ENCODE data around the gene LRTM1. TPM values are rescaled to one million over a fixed set of nuclear protein-coding genes. Genes with fewer than 3 reads are reported as not detected.

The LRTM1 gene
- total RNA-seq, 2 donors from 2014 or later, result not detected

DNA sequence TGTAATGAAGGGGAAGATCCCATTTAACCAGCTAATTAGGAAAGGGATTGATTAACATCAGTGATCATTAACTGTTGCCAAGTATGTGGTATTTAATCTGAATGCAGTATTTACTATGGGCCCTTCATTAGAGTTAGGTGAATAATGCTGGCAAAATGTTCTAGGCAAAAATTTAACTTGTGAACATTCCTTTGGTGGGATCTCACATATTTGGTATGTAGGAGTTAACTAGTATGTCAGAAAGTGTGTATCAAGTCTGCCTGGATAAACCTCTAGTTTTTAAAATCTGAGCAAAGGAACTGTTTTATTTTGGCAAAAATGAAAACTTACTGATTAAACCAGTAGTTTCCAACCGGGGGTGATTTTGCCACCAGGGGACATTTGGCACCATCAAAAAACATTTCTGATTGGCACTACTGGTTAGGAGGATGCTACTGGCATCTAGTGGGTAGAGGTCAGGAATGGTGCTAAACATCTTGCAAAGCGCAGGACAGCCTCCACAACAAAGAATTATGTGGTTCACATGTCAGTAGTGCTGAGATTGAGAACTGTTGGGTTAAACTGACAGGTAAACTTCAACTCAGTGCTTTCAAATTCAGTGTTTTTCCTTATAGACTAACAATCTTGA lies 22.5 kb downstream of the LRTM1 start:
- no peaks in the 10 kb centered on the region for H3K36me3 ChIP-seq (replicated peaks in 1 of 2; ENCODE audit: insufficient read depth in 1 of 2, low read depth in 2 of 2)
- no peak for DNase-seq
- no peaks in the 10 kb centered on the region for H3K27me3 ChIP-seq
- peak; percentile 30 for ATAC-seq
- H3K4me1 ChIP-seq, result no peaks in the 10 kb centered on the region
- H3K9me3 ChIP-seq, result no peaks in the 10 kb centered on the region
- TF ChIP-seq, protein P1, sequence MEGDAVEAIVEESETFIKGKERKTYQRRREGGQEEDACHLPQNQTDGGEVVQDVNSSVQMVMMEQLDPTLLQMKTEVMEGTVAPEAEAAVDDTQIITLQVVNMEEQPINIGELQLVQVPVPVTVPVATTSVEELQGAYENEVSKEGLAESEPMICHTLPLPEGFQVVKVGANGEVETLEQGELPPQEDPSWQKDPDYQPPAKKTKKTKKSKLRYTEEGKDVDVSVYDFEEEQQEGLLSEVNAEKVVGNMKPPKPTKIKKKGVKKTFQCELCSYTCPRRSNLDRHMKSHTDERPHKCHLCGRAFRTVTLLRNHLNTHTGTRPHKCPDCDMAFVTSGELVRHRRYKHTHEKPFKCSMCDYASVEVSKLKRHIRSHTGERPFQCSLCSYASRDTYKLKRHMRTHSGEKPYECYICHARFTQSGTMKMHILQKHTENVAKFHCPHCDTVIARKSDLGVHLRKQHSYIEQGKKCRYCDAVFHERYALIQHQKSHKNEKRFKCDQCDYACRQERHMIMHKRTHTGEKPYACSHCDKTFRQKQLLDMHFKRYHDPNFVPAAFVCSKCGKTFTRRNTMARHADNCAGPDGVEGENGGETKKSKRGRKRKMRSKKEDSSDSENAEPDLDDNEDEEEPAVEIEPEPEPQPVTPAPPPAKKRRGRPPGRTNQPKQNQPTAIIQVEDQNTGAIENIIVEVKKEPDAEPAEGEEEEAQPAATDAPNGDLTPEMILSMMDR (IDR thresholded peaks at IDR 0.05), result no peak
- no peak overlapping the region for H3K27ac ChIP-seq
- WGBS, 2 donors, result 33 to 46% methylated on average over 2 of the region's 2 CpGs
- H3K4me3 ChIP-seq, result no peak overlapping the region
- intact Hi-C loops (cut with DNase I), result no loop called here

DNA sequence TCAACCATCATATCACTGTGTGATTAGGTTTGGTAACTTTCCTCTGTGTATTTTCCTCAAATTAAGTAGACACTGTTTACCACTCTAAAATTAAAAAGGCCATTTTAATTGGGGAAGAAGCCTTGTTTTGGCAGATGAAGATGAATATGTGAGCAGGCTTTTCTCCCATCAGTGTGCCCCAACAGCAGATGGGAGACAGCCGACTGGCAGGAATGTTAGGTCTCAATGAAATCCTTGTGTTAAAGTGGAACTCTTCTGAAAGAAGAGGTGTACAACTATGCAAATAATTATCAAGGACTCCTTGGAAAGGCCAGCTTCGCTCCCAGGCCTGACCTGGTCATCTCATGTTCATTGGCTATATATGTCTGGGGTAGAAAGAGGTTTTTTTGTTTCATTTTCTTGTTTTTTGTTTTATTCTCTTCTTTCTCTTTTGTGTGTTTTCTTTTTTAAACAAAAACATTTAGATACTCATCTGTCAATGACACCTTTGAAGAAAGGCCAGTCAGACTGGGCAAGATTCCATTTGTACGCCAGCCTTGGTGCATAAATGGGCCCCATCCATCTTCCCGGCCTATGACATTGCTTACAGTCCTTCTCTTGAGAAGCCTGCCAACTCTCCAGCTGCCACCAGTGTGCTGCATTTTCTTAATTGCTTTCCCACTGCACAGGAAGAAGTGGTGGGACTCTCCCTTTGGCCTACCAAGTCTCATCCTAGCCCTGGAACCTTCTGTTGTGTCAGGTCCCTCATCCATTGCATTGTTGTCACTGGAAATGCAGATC lies 25.8 kb downstream of the LRTM1 start:
- Histone ChIP-seq H3K4me1 (no peaks in the 10 kb centered on the region), H3K27me3 (no peaks in the 10 kb centered on the region), H3K9me3 (no peaks in the 10 kb centered on the region), H3K36me3 (replicated peaks in 1 of 2; ENCODE audit: insufficient read depth in 1 of 2, low read depth in 2 of 2) (no peaks in the 10 kb centered on the region), H3K27ac (no peak overlapping the region), H3K4me3 (no peak overlapping the region)
- ATAC-seq (no peak), DNase-seq (no peak)
- WGBS, 2 donors, result 67 to 80% methylated on average over 4 of the region's 4 CpGs
- intact Hi-C loops (cut with DNase I), result no loop called here
- TF ChIP-seq, protein P1 (IDR thresholded peaks at IDR 0.05), result no peak
- no peak for TF ChIP-seq POLR2A (IDR thresholded peaks at IDR 0.05)

DNA sequence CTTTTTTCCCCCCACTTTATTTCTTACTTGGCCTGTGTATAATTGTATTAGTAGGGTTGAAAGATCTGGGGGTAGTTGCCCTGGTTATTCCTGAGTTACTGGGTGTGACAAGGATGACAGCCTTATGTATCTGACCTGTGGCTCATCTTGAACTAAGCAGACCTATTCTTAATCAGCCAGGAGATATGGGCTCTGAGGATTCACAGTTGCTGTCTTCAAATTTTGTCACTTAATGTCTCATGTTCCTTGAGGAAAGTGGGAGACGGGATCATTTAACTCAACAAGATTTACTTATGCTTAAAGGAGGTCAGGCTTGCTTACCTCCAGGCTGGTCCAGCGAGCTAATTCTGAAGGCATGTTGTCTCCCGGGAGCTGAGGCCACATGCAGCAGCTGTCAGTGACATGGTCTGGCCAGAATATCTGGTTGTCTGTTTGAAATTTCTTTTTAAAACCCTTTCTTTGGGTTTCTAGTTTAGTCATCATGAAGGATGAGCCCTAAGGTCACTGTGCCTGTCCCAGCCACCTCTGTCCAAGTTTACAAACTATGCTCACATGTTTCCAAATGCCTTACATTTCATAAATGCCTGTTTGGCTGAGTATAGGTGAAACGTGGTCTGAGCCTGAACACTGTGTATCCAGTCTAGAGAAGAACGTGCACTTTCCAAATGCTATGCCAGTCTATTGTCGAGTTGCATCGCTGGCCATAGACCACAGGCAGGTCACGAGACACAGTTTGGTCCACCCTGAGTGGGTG lies 26.8 kb downstream of the LRTM1 start:
- TF ChIP-seq, protein P1 (IDR thresholded peaks at IDR 0.05), result no peak
- TF ChIP-seq POLR2A (IDR thresholded peaks at IDR 0.05), result no peak
- 68 to 69% methylated on average over 8 of the region's 8 CpGs for WGBS, 2 donors
- DNase-seq (no peak), ATAC-seq (no peak)
- Histone ChIP-seq H3K27me3 (no peaks in the 10 kb centered on the region), H3K9me3 (no peaks in the 10 kb centered on the region), H3K27ac (no peak overlapping the region), H3K4me3 (no peak overlapping the region), H3K36me3 (replicated peaks in 1 of 2; ENCODE audit: insufficient read depth in 1 of 2, low read depth in 2 of 2) (no peaks in the 10 kb centered on the region), H3K4me1 (no peaks in the 10 kb centered on the region)
- intact Hi-C loops (cut with DNase I), result no loop called here

DNA sequence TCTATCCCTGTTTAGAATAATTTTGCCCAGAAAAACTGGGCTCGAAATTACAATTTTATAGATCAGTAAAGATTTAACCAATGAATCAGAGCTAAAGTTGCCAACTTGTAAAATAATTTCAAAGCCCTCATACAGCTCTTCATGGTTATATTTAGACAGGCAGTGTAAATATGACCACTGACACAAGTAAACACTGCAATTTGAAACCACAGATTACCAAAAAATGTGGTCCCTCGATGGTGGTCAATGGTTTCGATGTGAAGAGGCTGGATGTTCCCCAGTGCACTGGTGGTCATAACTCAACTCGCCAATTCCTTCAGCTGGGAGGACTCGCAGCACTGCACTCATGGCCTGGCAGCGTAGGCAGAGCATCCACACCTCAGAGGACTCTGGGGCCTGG lies 28.6 kb downstream of the LRTM1 start:
- ATAC-seq (no peak), DNase-seq (no peak)
- Histone ChIP-seq H3K4me1 (no peaks in the 10 kb centered on the region), H3K27ac (no peak overlapping the region), H3K27me3 (no peaks in the 10 kb centered on the region), H3K9me3 (no peaks in the 10 kb centered on the region), H3K36me3 (replicated peaks in 1 of 2; ENCODE audit: insufficient read depth in 1 of 2, low read depth in 2 of 2) (no peaks in the 10 kb centered on the region), H3K4me3 (no peak overlapping the region)
- intact Hi-C loops (cut with DNase I), result no loop called here
- 66 to 67% methylated on average over 6 of the region's 6 CpGs for WGBS, 2 donors
- TF ChIP-seq, protein P1 (IDR thresholded peaks at IDR 0.05), result no peak

All from body of pancreas (tissue), 4 donors.